ENCODE data around the gene PAOX.

PAOX gene

GRCh38 chr10:133440633-133441285, 61.7 kb downstream of the PAOX start:
- DNase-seq = no peak

All from inflammatory macrophage treated with lipopolysaccharide for 1 hour (primary cell).